Osteoblast (primary cell): ENCODE data around the gene SLAMF9. TPM values are rescaled to one million over a fixed set of nuclear protein-coding genes. Genes with fewer than 3 reads are reported as not detected.

ENCODE experiments used
- DNase-seq: peaks from one replicate; pipeline ENCODE4 v3.0.0; 2011; ENCODE audit warnings: low spot score, mixed read lengths; ENCODE audit not compliant: insufficient read length; ENCODE audit errors: missing footprints
- H2AFZ ChIP-seq: 2 replicates; pipeline ENCODE4 v1.6.0; 2011; ENCODE audit warnings: mild to moderate bottlenecking, low read length
- H3K27ac ChIP-seq: 2 replicates; pipeline ENCODE4 v1.5.1; 2011; ENCODE audit warnings: mild to moderate bottlenecking, low read depth, low read length, moderate library complexity
- H3K27me3 ChIP-seq: 2 replicates; pipeline ENCODE4 v1.6.0; 2012; ENCODE audit warnings: mild to moderate bottlenecking, control low read depth, inconsistent platforms, low read length, moderate library complexity; ENCODE audit not compliant: insufficient read depth
- H3K36me3 ChIP-seq: 2 replicates; pipeline ENCODE4 v1.5.1; 2011; ENCODE audit warnings: mild to moderate bottlenecking, low read length, control low read depth, moderate library complexity; ENCODE audit not compliant: insufficient read depth
- H3K4me1 ChIP-seq: 2 replicates; pipeline ENCODE4 v1.5.1; 2011; ENCODE audit warnings: mild to moderate bottlenecking, low read length, control low read depth, moderate library complexity; ENCODE audit not compliant: insufficient read depth
- H3K4me2 ChIP-seq: 2 replicates; pipeline ENCODE4 v1.6.0; 2011; ENCODE audit warnings: mild to moderate bottlenecking, low read length; ENCODE audit not compliant: insufficient read depth
- H3K4me3 ChIP-seq: fragments of 200-600 bp; sonication (generic); 3 replicates; pipeline ENCODE4 v1.5.1; 2012; ENCODE audit warnings: mild to moderate bottlenecking, low read length, inconsistent platforms; ENCODE audit not compliant: insufficient read depth
- H3K79me2 ChIP-seq: 2 replicates; pipeline ENCODE4 v1.6.0; 2012; ENCODE audit warnings: mild to moderate bottlenecking, low read length, control low read depth, inconsistent platforms; ENCODE audit not compliant: insufficient read depth
- H3K9me3 ChIP-seq: 2 replicates; pipeline ENCODE4 v1.5.1; 2011; ENCODE audit warnings: low read depth, low read length, control low read depth
- H4K20me1 ChIP-seq: 2 replicates; pipeline ENCODE4 v1.6.0; 2012; ENCODE audit warnings: mild to moderate bottlenecking, low read length, control low read depth; ENCODE audit not compliant: insufficient read depth
- total RNA-seq: library from RNA; depleted of rRNA; stranded (reverse); fragments of >200 nt; gene quantifications from 2 replicates; pipeline ENCODE4 v1.2.3, GENCODE V29; 2012
- TF ChIP-seq, protein P1 (sequence below): IDR thresholded peaks from 2 replicates; pipeline ENCODE4 v1.5.1; 2011; ENCODE audit warnings: mild to moderate bottlenecking, low read depth, low read length, moderate library complexity; ENCODE audit errors: extremely low read depth

The SLAMF9 gene
- total RNA-seq, 1 donor, result not detected

DNA sequence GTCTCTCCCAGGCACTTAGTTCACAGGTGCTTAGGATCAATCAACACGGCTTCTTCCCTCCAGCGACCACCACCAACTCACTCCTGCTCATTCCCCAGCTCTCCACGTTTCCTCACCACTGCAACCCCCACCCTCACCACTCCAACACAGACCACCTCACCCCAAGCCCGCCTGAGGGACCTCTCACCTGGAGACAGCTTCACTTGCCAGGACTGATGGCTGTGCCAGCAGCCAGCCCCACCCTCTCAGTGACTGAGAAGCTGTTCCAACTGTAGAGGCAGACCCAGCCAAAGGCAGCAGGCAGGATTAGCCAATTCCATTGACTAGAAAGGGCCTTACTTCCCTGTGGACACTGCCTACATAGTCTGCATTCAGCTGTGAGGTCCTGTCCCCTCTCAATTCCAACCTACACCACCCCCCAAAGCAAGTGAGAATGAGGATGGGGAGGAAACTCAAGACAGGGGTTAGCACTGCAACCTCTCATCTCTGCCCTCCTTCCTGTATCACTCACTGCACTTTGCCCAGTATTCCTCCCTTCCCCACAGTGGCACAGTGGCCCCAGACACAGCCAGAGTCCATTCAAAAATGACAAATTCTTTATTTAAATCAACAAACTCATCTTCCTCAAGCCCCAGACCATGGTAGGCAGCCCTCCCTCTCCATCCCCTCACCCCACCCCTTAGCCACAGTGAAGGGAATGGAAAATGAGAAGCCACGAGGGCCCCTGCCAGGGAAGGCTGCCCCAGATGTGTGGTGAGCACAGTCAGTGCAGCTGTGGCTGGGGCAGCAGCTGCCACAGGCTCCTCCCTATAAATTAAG, 36.3 kb downstream of the SLAMF9 start:
- peak; percentile 23 for DNase-seq
- H3K4me2 ChIP-seq, result no peak overlapping the region
- H3K27ac ChIP-seq, result no peak overlapping the region
- H3K9me3 ChIP-seq, result no peaks in the 10 kb centered on the region
- no peaks in the 10 kb centered on the region for H3K27me3 ChIP-seq
- TF ChIP-seq, protein P1, sequence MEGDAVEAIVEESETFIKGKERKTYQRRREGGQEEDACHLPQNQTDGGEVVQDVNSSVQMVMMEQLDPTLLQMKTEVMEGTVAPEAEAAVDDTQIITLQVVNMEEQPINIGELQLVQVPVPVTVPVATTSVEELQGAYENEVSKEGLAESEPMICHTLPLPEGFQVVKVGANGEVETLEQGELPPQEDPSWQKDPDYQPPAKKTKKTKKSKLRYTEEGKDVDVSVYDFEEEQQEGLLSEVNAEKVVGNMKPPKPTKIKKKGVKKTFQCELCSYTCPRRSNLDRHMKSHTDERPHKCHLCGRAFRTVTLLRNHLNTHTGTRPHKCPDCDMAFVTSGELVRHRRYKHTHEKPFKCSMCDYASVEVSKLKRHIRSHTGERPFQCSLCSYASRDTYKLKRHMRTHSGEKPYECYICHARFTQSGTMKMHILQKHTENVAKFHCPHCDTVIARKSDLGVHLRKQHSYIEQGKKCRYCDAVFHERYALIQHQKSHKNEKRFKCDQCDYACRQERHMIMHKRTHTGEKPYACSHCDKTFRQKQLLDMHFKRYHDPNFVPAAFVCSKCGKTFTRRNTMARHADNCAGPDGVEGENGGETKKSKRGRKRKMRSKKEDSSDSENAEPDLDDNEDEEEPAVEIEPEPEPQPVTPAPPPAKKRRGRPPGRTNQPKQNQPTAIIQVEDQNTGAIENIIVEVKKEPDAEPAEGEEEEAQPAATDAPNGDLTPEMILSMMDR, result no peak
- peaks cover 39% of the 10 kb centered on the region for H4K20me1 ChIP-seq
- no peak overlapping the region for H2AFZ ChIP-seq
- H3K4me1 ChIP-seq, result peaks cover 50% of the 10 kb centered on the region
- peaks cover 30% of the 10 kb centered on the region for H3K36me3 ChIP-seq
- peaks cover 37% of the 10 kb centered on the region for H3K79me2 ChIP-seq
- no peak overlapping the region for H3K4me3 ChIP-seq

DNA sequence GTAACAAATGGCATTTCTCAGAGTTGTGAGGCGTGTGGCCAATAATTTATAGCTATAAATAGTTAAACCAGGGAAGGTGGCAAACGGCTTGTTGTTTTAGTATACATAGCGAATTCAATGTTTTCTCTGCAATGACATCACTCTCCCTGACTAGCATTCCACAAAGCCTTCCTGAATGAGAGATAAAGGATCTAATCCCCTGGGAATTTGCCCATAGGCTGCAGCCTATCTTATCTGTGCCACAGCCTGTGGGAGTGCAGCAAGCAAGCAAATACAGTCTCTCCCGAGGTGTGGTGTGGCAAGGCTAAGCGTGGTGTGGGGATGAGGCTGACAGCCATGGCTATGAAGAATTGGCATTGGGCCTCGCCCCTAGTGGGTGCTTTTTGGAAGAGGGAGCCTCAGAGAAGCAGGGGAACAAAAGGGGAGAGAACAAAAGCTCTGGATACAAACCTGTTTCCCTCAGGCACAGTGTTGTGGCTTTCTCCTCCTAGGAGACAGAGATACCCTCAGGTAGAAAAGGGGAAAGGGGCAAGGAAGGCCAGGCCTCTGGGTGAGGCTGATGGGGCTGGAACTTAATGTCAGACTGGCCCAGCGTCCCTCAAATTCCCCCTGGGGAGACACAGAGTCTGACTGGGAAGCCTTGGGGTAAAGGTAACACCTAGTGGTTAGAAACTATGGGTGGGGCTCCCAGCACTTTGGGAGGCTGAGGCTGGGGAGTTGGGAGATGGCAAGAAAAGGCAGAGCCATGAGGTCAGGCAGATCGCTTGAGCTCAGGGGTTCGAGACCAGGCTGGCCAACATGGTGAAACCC, 37.6 kb downstream of the SLAMF9 start:
- Histone ChIP-seq H3K4me2 (peak overlapping the region; percentile 58), H3K36me3 (peaks cover 30% of the 10 kb centered on the region), H3K79me2 (peaks cover 24% of the 10 kb centered on the region), H2AFZ (no peak overlapping the region), H3K4me3 (no peak overlapping the region), H3K9me3 (no peaks in the 10 kb centered on the region), H3K27ac (peak overlapping the region; percentile 76), H4K20me1 (peaks cover 28% of the 10 kb centered on the region), H3K27me3 (no peaks in the 10 kb centered on the region), H3K4me1 (peaks cover 48% of the 10 kb centered on the region)
- peak; percentile 94 for DNase-seq
- TF ChIP-seq, protein P1, result no peak

DNA sequence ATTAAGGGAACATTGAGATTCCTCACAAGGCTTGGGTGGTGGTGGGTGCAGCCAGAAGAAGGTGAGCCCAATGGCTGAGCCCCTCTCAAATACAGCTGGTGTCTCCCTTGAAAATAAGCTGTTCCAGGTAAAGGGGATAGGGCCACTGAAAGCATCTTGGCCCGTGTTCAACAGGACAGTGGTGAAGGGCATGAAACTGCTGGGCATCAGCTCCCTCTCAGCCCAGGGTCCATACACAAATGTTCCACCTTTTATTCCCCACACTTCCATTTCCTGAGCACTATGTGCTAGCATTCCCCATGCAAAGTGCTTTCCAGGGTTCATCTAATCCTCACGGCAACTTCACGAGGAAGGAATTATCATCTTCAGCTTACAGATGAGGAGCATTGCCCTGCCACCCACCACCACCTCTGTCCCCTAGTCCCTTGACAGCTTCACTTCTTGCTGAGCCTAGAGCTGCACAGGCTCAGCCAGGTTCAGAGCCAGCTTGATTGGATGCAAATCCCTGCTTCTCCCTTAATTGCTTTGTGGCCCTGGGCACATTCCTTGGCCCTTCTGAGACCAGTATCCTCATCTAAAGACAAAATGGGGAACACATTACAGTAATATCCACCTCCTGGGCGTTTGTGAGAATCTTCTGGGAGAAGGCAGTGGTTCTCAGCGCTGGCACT, 38.3 kb downstream of the SLAMF9 start:
- no peak overlapping the region for H2AFZ ChIP-seq
- H3K9me3 ChIP-seq, result no peaks in the 10 kb centered on the region
- H3K4me2 ChIP-seq, result peak overlapping the region; percentile 58
- H3K27me3 ChIP-seq, result no peaks in the 10 kb centered on the region
- H3K36me3 ChIP-seq, result peaks cover 30% of the 10 kb centered on the region
- H3K27ac ChIP-seq, result peak overlapping the region; percentile 76
- peaks cover 50% of the 10 kb centered on the region for H3K4me1 ChIP-seq
- H3K79me2 ChIP-seq, result peaks cover 16% of the 10 kb centered on the region
- no peak overlapping the region for H3K4me3 ChIP-seq
- no peak for DNase-seq
- peaks cover 24% of the 10 kb centered on the region for H4K20me1 ChIP-seq
- TF ChIP-seq, protein P1, result no peak
